Activated CD4-positive, CD25-positive, alpha-beta regulatory T cell treated with anti-CD3 and anti-CD28 coated beads, Interleukin-2, amount 50 U/mL, for 72 hours (primary cell): ENCODE data around the gene PRKACB.
"Not testable (repeated sequence)": the region's sequence is repeated elsewhere in the genome, so short reads cannot be mapped to it uniquely, and the experiment has no call there.

ENCODE experiments used
- DNase-seq: peaks from one replicate; pipeline ENCODE4 v3.0.0; 2021

The PRKACB gene

DNA sequence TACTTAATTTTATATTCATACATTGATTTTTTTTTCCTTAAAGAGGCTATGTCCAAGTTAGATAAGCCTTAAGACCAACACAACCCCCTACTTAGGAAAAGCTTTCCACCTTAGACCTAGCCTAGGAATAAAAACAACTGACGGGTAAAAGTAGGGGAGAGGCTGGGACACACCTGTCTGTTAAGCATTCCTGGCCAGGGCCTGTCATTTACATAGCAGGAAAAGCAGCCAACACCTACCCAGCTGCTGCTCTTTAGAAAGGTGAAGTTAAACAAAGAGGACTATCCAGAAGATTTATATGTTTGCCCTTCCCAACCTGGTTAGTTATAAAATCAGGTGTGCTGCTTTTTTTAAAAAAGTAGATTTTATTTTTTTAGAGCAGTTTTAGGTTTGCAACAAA, 128.3 kb downstream of the PRKACB start:
- no peak for DNase-seq

DNA sequence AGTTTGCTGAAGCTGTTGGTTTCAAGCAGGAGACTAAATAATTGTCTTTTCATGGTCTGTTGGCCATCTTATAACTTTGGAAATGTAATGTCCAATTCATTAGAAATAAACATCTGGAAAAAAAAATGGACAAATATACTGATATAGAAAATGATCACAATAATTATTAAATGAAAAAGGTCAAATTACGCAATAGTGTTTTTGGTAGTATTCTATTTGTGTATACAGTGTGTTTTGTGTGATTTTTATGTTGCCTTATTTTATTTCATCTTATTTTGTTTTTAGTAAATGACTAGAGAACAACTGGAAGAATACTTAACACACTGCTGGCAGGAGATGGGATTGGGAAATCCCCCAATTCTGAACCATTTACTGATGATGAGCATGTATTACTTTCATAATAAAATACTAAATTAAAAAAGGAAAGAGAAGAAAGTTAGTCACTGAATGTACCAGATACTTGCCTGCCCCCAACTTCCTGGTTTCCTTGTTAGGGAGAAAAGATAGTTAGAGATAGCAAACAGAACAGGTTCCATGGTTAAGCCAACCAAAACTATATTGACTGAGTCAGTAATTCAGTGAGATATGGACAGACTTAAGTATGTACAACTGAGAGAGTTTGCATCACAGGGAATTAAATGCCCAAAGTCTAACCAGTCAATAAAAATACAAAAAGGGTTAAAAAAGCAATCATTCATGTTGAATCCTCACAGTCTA, 133.4 kb downstream of the PRKACB start:
- no peak for DNase-seq

DNA sequence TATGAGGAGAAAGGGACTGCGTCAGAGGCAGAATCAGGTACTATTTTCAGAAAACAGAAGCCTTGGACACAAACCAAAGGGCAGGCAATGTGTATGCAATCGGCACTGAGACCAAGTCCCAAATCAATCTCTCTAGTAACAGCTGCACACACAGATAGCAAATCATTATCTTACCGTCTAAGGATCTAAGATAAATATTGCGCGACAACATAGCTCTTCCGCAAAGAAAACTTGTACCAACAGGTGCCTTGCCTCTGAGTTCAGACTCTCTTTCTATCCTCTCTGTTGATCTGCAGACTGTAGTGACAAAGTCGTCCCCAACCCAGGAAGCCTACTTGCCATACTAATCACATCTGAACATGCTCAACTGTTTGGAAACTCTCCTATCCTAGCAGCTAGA, 134.8 kb downstream of the PRKACB start:
- DNase-seq, result no peak

DNA sequence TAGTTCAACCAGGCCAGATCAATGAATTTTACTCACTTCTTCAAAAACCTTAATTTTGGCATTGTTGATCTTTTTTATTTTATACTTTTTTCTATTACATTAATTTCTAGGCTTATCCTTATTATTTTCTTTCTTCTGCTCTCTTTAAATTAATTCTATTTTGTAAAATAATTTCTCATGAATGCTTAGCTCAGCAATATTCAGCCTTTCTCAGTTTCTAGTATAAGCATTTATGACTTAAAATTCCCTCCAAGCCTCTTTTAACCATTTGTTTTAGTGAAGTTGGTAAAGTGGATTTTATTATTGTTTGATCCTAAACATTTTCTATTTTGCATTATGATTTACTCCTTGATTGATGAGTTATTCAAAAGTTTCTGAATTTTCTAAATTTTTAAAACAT, 136.8 kb downstream of the PRKACB start:
- no peak for DNase-seq

DNA sequence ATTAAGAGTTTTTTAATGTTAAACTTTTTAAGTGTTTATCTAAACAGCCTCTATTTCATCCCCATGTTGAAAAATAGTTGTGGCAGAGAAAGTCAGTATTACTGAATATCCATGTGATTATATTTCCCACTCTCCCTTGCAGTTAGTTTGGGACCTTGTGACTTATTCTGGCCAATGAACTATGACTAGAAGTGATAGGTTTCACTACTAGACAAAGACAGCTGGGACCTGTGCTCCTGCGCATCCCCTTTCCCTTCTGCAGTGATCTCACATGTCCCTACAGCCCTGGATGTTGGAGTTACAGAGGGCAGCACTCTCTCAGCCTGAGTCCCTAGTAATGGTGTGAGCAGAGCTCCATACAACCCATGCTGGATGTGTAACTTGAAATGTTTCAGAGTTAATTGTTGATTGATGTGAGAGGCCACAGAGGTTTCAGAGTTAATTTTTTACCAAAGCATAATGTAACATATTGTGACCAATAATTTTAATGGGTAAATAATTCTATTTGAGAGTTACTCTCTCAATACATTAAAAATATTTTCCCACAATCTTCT, 138.8 kb downstream of the PRKACB start:
- DNase-seq, result no peak

DNA sequence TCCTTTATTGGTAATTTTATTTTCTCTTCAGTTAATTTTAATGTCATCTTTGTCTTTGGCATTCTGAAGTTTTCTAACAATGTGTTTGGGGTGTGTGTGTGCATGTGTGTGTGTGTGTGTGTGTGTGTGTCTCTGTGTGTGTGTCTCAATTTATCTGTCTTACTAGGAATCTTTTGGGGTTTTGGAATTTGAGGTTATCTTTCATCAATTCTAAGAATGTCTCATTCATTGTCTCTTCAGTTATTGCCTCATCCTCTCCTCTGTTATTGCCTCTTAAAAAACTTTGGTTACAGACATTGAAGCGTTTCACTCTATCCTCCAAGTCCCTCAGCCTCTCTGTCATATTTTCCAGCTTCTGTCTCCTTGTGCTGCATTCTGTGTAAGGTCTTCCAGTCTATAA, 139.3 kb downstream of the PRKACB start:
- no peak for DNase-seq

DNA sequence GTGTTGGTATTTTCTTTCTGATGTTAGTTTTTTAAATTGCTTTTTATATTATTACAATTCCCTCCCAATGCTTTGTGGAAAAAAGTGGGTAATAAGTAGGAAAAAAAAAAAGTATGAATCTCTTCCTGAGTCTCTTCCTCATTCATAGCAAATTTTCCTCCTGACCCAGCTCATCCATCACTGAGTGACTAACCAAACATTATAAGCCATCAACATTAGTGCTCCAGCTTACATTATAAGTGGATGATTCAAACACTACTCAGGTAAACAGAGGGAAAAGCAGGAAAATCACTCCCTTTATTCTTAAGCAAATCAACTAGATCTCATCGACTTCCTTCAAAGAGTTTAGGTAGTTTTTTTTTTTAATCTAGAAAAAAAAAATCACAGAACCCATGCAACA, 142.0 kb downstream of the PRKACB start:
- DNase-seq, result no peak

DNA sequence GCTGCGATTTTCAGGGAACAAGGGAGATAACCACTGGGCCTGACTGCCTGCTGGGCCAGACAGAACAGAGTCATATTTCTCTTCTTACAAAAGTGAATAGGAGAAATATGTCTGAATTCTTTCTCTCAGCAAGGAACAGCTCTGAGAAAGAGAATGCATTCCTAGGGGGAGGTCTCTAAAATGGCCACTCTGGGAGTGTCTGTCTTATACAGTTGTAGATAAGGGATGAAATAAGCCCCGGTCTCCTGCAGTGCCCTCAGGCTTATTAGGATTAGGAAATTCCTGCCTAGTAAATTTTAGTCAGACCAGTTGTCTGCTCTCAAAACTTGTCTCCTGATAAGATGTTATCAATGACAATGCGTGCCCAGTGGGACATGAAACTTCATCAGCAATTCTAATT, 143.3 kb downstream of the PRKACB start:
- DNase-seq, result not testable (repeated sequence)
